ENCODE results near the gene MRPL20.

GRCh38 chr1:1427106-1427819 lies 20.2 kb upstream of the MRPL20 start:
- no peak for TF ChIP-seq ARNTL (CRISPR knock-in tag; IDR thresholded peaks at IDR 0.05; ENCODE audit: borderline replicate concordance, low read depth)
- TF ChIP-seq PATZ1 (CRISPR knock-in tag; IDR thresholded peaks at IDR 0.05; ENCODE audit: borderline replicate concordance), result no peak
- no peak for TF ChIP-seq ZNF70 (CRISPR knock-in tag; IDR thresholded peaks at IDR 0.05)
- TF ChIP-seq BACH2 (CRISPR knock-in tag; IDR thresholded peaks at IDR 0.05; ENCODE audit: borderline replicate concordance), result no peak
- no peak for TF ChIP-seq ZFP30 (CRISPR knock-in tag; IDR thresholded peaks at IDR 0.05)
- TF ChIP-seq CREB5 (CRISPR knock-in tag; IDR thresholded peaks at IDR 0.05; ENCODE audit: low read depth), result no peak
- no peak for TF ChIP-seq ZC3H10 (CRISPR knock-in tag; IDR thresholded peaks at IDR 0.05)

Measured in SK-N-SH treated with all-trans-retinoic acid at 6 μM for 48 hours (cell line).